SK-N-SH treated with all-trans-retinoic acid at 6 μM for 48 hours (cell line): ENCODE data around the gene PCARE.

Experiments
- ATAC-seq: fragments of 200-7000 bp; cut with Tn5 transposase; 3 replicates; pipeline ENCODE4 v1.9.1; 2020; ENCODE audit warnings: mild to moderate bottlenecking, moderate library complexity
- ARNTL ChIP-seq: fragments of 450-650 bp; formaldehyde crosslinking; IDR thresholded peaks from 2 replicates; pipeline ENCODE4 v1.5.0; 2020; ENCODE audit warnings: low read depth, mild to moderate bottlenecking, moderate library complexity, borderline replicate concordance
- BACH2 ChIP-seq: fragments of 250-450 bp; sonication (Bioruptor Pico); IDR thresholded peaks from 2 replicates; pipeline ENCODE4 v1.9.0; 2021; ENCODE audit warnings: mild to moderate bottlenecking, borderline replicate concordance
- CREB5 ChIP-seq: fragments of 250-450 bp; sonication (Bioruptor Pico); IDR thresholded peaks from 2 replicates; pipeline ENCODE4 v1.5.1; 2020; ENCODE audit warnings: low read depth, mild to moderate bottlenecking, moderate library complexity
- CSDC2 ChIP-seq: fragments of 250-450 bp; sonication (Bioruptor Pico); IDR thresholded peaks from 2 replicates; pipeline ENCODE4 v1.5.0; 2020; ENCODE audit warnings: mild to moderate bottlenecking, moderate library complexity
- CSRNP3 ChIP-seq: fragments of 250-450 bp; sonication (Bioruptor Pico); IDR thresholded peaks from 2 replicates; pipeline ENCODE4 v1.5.1; 2021; ENCODE audit warnings: mild to moderate bottlenecking, moderate library complexity
- ESRRG ChIP-seq: fragments of 250-450 bp; sonication (Bioruptor Pico); IDR thresholded peaks from 2 replicates; pipeline ENCODE4 v1.6.1; 2021; ENCODE audit warnings: mild to moderate bottlenecking
- GLIS3 ChIP-seq: fragments of 250-450 bp; sonication (Bioruptor Pico); IDR thresholded peaks from 2 replicates; pipeline ENCODE4 v1.5.0; 2020; ENCODE audit warnings: mild to moderate bottlenecking, moderate library complexity
- ISL1 ChIP-seq: fragments of 250-450 bp; sonication (Bioruptor Pico); IDR thresholded peaks from 2 replicates; pipeline ENCODE4 v2.1.2; 2022; ENCODE audit warnings: mild to moderate bottlenecking, moderate library complexity
- OSR1 ChIP-seq: fragments of 250-450 bp; sonication (Bioruptor Pico); IDR thresholded peaks from 2 replicates; pipeline ENCODE4 v1.8.0; 2022; ENCODE audit warnings: moderate library complexity, mild to moderate bottlenecking, inconsistent platforms
- POU6F1 ChIP-seq: fragments of 250-450 bp; sonication (Bioruptor Pico); IDR thresholded peaks from 2 replicates; pipeline ENCODE4 v1.8.0; 2021; ENCODE audit warnings: low read depth, mild to moderate bottlenecking, moderate library complexity, borderline replicate concordance
- PPARA ChIP-seq: fragments of 250-450 bp; sonication (Bioruptor Pico); IDR thresholded peaks from 2 replicates; pipeline ENCODE4 v1.5.0; 2020; ENCODE audit warnings: mild to moderate bottlenecking, borderline replicate concordance
- RARB ChIP-seq: fragments of 250-450 bp; sonication (Bioruptor Pico); IDR thresholded peaks from 2 replicates; pipeline ENCODE4 v1.8.0; 2021; ENCODE audit warnings: mild to moderate bottlenecking, moderate library complexity
- SNAI2 ChIP-seq: fragments of 250-450 bp; sonication (Bioruptor Pico); IDR thresholded peaks from 2 replicates; pipeline ENCODE4 v1.5.0; 2020; ENCODE audit warnings: mild to moderate bottlenecking, moderate library complexity
- TCF4 ChIP-seq: fragments of 250-450 bp; sonication (Bioruptor Pico); IDR thresholded peaks from 2 replicates; pipeline ENCODE4 v1.8.0; 2021; ENCODE audit warnings: mild to moderate bottlenecking, moderate library complexity, borderline replicate concordance
- TOX ChIP-seq: fragments of 250-450 bp; sonication (Bioruptor Pico); IDR thresholded peaks from 2 replicates; pipeline ENCODE4 v1.8.0; 2021; ENCODE audit warnings: mild to moderate bottlenecking, moderate library complexity, borderline replicate concordance
- TSHZ2 ChIP-seq: fragments of 250-450 bp; sonication (Bioruptor Pico); IDR thresholded peaks from 2 replicates; pipeline ENCODE4 v1.5.0; 2020; ENCODE audit warnings: mild to moderate bottlenecking, moderate library complexity
- ZC3H10 ChIP-seq: fragments of 250-450 bp; sonication (Bioruptor Pico); IDR thresholded peaks from 2 replicates; pipeline ENCODE4 v1.5.1; 2021; ENCODE audit warnings: mild to moderate bottlenecking, moderate library complexity
- ZFP3 ChIP-seq: fragments of 250-450 bp; sonication (Bioruptor Pico); IDR thresholded peaks from 2 replicates; pipeline ENCODE4 v1.5.0; 2020; ENCODE audit warnings: mild to moderate bottlenecking, moderate library complexity
- ZFP30 ChIP-seq: fragments of 450-650 bp; formaldehyde crosslinking; IDR thresholded peaks from 2 replicates; pipeline ENCODE4 v1.5.0; 2022; ENCODE audit warnings: mild to moderate bottlenecking, moderate library complexity
- ZNF565 ChIP-seq: fragments of 450-650 bp; formaldehyde crosslinking; conservative IDR thresholded peaks from 2 replicates; pipeline ENCODE4 v1.5.0; 2020; ENCODE audit warnings: low read depth, mild to moderate bottlenecking, moderate library complexity
- ZNF70 ChIP-seq: fragments of 450-650 bp; formaldehyde crosslinking; IDR thresholded peaks from 2 replicates; pipeline ENCODE4 v1.5.0; 2020; ENCODE audit warnings: mild to moderate bottlenecking, moderate library complexity
- ZNF8 ChIP-seq: fragments of 450-650 bp; formaldehyde crosslinking; IDR thresholded peaks from 2 replicates; pipeline ENCODE4 v1.5.0; 2020; ENCODE audit warnings: mild to moderate bottlenecking, moderate library complexity
- TF ChIP-seq, protein P1 (sequence below): fragments of 250-450 bp; sonication (Bioruptor Pico); IDR thresholded peaks from 2 replicates; pipeline ENCODE4 v1.8.0; 2020; ENCODE audit warnings: mild to moderate bottlenecking, moderate library complexity, borderline replicate concordance

Gene PCARE

DNA sequence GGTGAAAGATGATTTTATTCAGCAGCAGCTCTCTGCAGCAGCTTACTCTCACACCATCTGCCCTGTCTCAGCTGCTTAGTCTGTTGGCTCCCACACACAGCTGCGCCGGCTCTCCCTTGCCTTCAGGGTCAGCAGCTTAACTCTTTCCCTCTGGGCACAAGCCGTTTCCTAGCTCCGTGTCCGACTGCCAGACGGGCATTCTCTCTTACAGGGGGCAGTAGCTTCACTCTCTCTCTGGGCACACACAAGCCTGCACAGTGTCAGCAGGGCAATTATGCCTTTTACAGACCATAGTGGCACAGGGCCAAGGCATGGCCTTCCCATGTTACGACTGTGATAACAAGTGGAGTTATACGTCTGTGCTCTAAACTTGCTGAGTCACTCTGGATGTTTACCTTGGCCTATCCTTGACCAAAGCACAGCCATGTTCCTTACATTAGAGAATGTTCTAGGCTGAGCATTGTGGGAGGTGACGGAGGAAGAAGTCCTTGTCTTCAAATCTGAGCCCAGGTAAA, 31.7 kb downstream of the PCARE start:
- ATAC-seq, result peak; percentile 31; the same call in 2 of the 3 replicates
- TF ChIP-seq ZNF8 (peak; percentile 57; the same call in 1 of the 2 replicates), OSR1 (no peak), CREB5 (CRISPR knock-in tag) (0 out of 2 replicates have a peak, but pooled peaks have one; percentile 42), ZNF70 (CRISPR knock-in tag) (peak; percentile 47; the same call in 1 of the 2 replicates), ISL1 (CRISPR knock-in tag) (peak; percentile 19; the same call in 1 of the 2 replicates), ESRRG (peak; percentile 89), GLIS3 (CRISPR knock-in tag) (no peak), CSDC2 (CRISPR knock-in tag) (peak; percentile 77; the same call in 1 of the 2 replicates), ARNTL (no peak), RARB (CRISPR knock-in tag) (no peak), TSHZ2 (CRISPR knock-in tag) (peak; percentile 98), POU6F1 (CRISPR knock-in tag) (no peak), ZNF565 (CRISPR knock-in tag) (peak; percentile 86), TOX (CRISPR knock-in tag) (no peak), SNAI2 (CRISPR knock-in tag) (peak; percentile 94), PPARA (peak; percentile 97), ZFP3 (CRISPR knock-in tag) (peak; percentile 57; the same call in 1 of the 2 replicates), TCF4 (CRISPR knock-in tag) (no peak), CSRNP3 (no peak), ZFP30 (CRISPR knock-in tag) (peak; percentile 44; the same call in 1 of the 2 replicates), BACH2 (CRISPR knock-in tag) (peak; percentile 97; the same call in 1 of the 2 replicates), ZC3H10 (CRISPR knock-in tag) (no peak)
- TF ChIP-seq, protein P1, sequence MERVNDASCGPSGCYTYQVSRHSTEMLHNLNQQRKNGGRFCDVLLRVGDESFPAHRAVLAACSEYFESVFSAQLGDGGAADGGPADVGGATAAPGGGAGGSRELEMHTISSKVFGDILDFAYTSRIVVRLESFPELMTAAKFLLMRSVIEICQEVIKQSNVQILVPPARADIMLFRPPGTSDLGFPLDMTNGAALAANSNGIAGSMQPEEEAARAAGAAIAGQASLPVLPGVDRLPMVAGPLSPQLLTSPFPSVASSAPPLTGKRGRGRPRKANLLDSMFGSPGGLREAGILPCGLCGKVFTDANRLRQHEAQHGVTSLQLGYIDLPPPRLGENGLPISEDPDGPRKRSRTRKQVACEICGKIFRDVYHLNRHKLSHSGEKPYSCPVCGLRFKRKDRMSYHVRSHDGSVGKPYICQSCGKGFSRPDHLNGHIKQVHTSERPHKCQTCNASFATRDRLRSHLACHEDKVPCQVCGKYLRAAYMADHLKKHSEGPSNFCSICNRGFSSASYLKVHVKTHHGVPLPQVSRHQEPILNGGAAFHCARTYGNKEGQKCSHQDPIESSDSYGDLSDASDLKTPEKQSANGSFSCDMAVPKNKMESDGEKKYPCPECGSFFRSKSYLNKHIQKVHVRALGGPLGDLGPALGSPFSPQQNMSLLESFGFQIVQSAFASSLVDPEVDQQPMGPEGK (CRISPR knock-in tag), result no peak

DNA sequence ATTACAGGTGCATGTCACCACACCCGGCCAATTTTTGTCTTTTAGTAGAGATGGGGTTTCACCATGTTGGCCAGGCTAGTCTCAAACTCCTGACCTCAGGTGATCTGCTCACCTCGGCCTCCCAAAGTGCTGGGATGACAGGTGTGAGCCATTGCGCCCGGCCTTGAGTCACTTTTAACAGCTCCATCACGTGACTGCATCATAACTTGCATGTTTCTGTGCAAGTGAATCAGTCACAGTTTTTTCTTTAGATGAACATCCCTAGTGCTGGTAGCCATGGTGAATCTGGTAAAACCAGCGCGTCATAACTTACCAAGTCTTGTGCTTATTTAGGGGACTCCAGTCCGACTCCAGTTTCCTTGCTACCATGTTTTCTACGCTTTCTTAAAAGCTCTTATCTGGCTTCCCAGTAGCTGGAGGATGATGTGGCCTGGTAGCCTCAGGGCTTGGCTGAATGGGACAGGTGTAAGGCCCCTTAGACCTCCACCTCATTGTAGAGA, 33.1 kb downstream of the PCARE start:
- ATAC-seq, result no peak
- no peak for TF ChIP-seq ZC3H10 (CRISPR knock-in tag)
- no peak for TF ChIP-seq GLIS3 (CRISPR knock-in tag)
- no peak for TF ChIP-seq TCF4 (CRISPR knock-in tag)
- TF ChIP-seq OSR1, result no peak
- TF ChIP-seq TOX (CRISPR knock-in tag), result no peak
- TF ChIP-seq ESRRG, result no peak
- TF ChIP-seq ISL1 (CRISPR knock-in tag), result no peak
- TF ChIP-seq, protein P1 (CRISPR knock-in tag), result no peak
- TF ChIP-seq TSHZ2 (CRISPR knock-in tag), result no peak
- TF ChIP-seq SNAI2 (CRISPR knock-in tag), result no peak
- no peak for TF ChIP-seq CREB5 (CRISPR knock-in tag)
- no peak for TF ChIP-seq ZNF8
